Esophagus mucosa (tissue), 1 donor: Measurements from ENCODE around the gene METTL25. TPM values are rescaled to one million over a fixed set of nuclear protein-coding genes. Genes with fewer than 3 reads are reported as not detected.

Source experiments
- total RNA-seq: library from RNA; stranded (reverse); gene quantifications from one replicate; pipeline ENCODE4 v1.2.4, GENCODE V29; 2023
- donor health status: DM: yes; HTN: yes; CAD: no.

The METTL25 gene
- total RNA-seq, 1 donor from 2014 or later = 7.3 TPM

Other genes with a start within 250 kb of the METTL25 start
- 27.1 TPM for gene CCDC59, start 142 bp upstream of the METTL25 start, total RNA-seq